T-helper 2 cell (primary cell): ENCODE results near the gene SPG21.

Experiments
- DNase-seq, 5 experiments: peaks; one replicate each; pipeline versions ENCODE4 v3.0.0 to v3.0.0-alpha.2; 2012 to 2022

The SPG21 gene

GRCh38 chr15:64991536-64992135 lies 1.9 kb upstream of the SPG21 start:
- DNase-seq = no peak

- DNase-seq = no peak
Observed at GRCh38 chr15:64990168-64990470, 405 bp upstream of the SPG21 start.

- no peak for DNase-seq
Observed at GRCh38 chr15:64987136-64987535, 2.6 kb downstream of the SPG21 start.

GRCh38 chr15:64985366-64986033 lies 4.2 kb downstream of the SPG21 start:
- DNase-seq = no peak

GRCh38 chr15:64982472-64982871 lies 7.2 kb downstream of the SPG21 start:
- no peak for DNase-seq

GRCh38 chr15:64981812-64982431 lies 7.8 kb downstream of the SPG21 start:
- DNase-seq = no peak

GRCh38 chr15:64979252-64979710 lies 10.4 kb downstream of the SPG21 start:
- no peak for DNase-seq

- no peak for DNase-seq
Observed at GRCh38 chr15:64975390-64975789, 14.3 kb downstream of the SPG21 start.

- DNase-seq = no peak
Observed at GRCh38 chr15:64970698-64971097, 19.0 kb downstream of the SPG21 start.

GRCh38 chr15:64969401-64969800 lies 20.3 kb downstream of the SPG21 start:
- no peak for DNase-seq

- DNase-seq = no peak
Observed at GRCh38 chr15:64961013-64961412, 28.7 kb downstream of the SPG21 start.

GRCh38 chr15:64960153-64960552 lies 29.6 kb downstream of the SPG21 start:
- no peak for DNase-seq

GRCh38 chr15:64959128-64959527 lies 30.6 kb downstream of the SPG21 start:
- DNase-seq = no peak

GRCh38 chr15:64954395-64954794 lies 35.3 kb downstream of the SPG21 start:
- DNase-seq = no peak

GRCh38 chr15:64951777-64952418 lies 37.8 kb downstream of the SPG21 start:
- no peak for DNase-seq

- DNase-seq = peak in 1 of 5 experiments; percentile 9
Observed at GRCh38 chr15:64950888-64951287, 38.8 kb downstream of the SPG21 start.

GRCh38 chr15:64949383-64950186 lies 40.1 kb downstream of the SPG21 start:
- no peak for DNase-seq

GRCh38 chr15:64948916-64949315 lies 40.8 kb downstream of the SPG21 start:
- DNase-seq = no peak

GRCh38 chr15:64947211-64947610 lies 42.5 kb downstream of the SPG21 start:
- DNase-seq = no peak

GRCh38 chr15:64944961-64945360 lies 44.8 kb downstream of the SPG21 start:
- DNase-seq = no peak

- no peak for DNase-seq
Observed at GRCh38 chr15:64943512-64944225, 46.0 kb downstream of the SPG21 start.

- no peak for DNase-seq
Observed at GRCh38 chr15:64942356-64942755, 47.4 kb downstream of the SPG21 start.
